Ascending aorta (tissue), 2 donors: ENCODE data around the gene TNRC18. TPM values are rescaled to one million over a fixed set of nuclear protein-coding genes. Genes with fewer than 3 reads are reported as not detected.
"Not testable (repeated sequence)": the region's sequence is repeated elsewhere in the genome, so short reads cannot be mapped to it uniquely, and the experiment has no call there.

Source experiments
- DNase-seq, 2 donors: peaks; one replicate each; pipeline ENCODE4 v3.0.0-alpha.2; 2019; ENCODE audit warnings: low spot score in 2 of 2
- H3K27ac ChIP-seq, 2 donors: fragments of 200-600 bp; sonication (generic); one replicate each; pipeline ENCODE4 v1.5.1; 2016 to 2017; ENCODE audit warnings: mild to moderate bottlenecking in 1 of 2
- H3K27me3 ChIP-seq: fragments of 200-600 bp; sonication (generic); one replicate; pipeline ENCODE4 v1.5.1; 2017
- H3K36me3 ChIP-seq, 2 donors: fragments of 200-600 bp; sonication (generic); one replicate each; pipeline ENCODE4 v1.5.1; 2016
- H3K4me1 ChIP-seq, 2 donors: fragments of 200-600 bp; sonication (generic); one replicate each; pipeline ENCODE4 v1.5.1; 2016 to 2017; ENCODE audit warnings: mild to moderate bottlenecking in 1 of 2
- H3K4me3 ChIP-seq, 2 donors: fragments of 200-600 bp; sonication (generic); one replicate each; pipeline ENCODE4 v1.5.1; 2016 to 2017; ENCODE audit warnings: mild to moderate bottlenecking in 1 of 2
- H3K9me3 ChIP-seq, 2 donors: fragments of 200-600 bp; sonication (generic); one replicate each; pipeline ENCODE4 v1.5.1; 2016
- CTCF ChIP-seq, 3 experiments: fragments of 200-600 bp in 2 of 3; fragments of 450-650 bp in 1 of 3; sonication (generic) in 2 of 3; IDR thresholded peaks; one replicate each; pipeline ENCODE4 v1.5.1; 2016 to 2019; ENCODE audit warnings: antibody characterized with exemption in 3 of 3, mild to moderate bottlenecking in 1 of 3, moderate library complexity in 1 of 3
- intact Hi-C: fragments of 100-400 bp; cut with DNase I; formaldehyde crosslinking; loops from one replicate; pipeline ENCODE4 v1.15.1; 2023
- total RNA-seq: library from RNA; depleted of rRNA; stranded (reverse); fragments of >200 nt; gene quantifications from one replicate; pipeline ENCODE4 v1.1.0, GENCODE V29; 2016

The TNRC18 gene, protein sequence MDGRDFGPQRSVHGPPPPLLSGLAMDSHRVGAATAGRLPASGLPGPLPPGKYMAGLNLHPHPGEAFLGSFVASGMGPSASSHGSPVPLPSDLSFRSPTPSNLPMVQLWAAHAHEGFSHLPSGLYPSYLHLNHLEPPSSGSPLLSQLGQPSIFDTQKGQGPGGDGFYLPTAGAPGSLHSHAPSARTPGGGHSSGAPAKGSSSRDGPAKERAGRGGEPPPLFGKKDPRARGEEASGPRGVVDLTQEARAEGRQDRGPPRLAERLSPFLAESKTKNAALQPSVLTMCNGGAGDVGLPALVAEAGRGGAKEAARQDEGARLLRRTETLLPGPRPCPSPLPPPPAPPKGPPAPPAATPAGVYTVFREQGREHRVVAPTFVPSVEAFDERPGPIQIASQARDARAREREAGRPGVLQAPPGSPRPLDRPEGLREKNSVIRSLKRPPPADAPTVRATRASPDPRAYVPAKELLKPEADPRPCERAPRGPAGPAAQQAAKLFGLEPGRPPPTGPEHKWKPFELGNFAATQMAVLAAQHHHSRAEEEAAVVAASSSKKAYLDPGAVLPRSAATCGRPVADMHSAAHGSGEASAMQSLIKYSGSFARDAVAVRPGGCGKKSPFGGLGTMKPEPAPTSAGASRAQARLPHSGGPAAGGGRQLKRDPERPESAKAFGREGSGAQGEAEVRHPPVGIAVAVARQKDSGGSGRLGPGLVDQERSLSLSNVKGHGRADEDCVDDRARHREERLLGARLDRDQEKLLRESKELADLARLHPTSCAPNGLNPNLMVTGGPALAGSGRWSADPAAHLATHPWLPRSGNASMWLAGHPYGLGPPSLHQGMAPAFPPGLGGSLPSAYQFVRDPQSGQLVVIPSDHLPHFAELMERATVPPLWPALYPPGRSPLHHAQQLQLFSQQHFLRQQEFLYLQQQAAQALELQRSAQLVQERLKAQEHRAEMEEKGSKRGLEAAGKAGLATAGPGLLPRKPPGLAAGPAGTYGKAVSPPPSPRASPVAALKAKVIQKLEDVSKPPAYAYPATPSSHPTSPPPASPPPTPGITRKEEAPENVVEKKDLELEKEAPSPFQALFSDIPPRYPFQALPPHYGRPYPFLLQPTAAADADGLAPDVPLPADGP (N-terminal part only)
- 240 TPM for total RNA-seq

GRCh38 chr7:5423306-5423975 lies at the start of gene TNRC18:
TSS of gene TNRC18 (minus strand) at chr7:5423834. CDS start at chr7:5421246, 2,588 bp downstream.
- H3K9me3 ChIP-seq: no peaks in the 10 kb centered on the region
- peaks cover 0 to 6% of the 10 kb centered on the region in 2 donors for H3K36me3 ChIP-seq
- H3K4me1 ChIP-seq: peaks cover 4 to 9% of the 10 kb centered on the region in 2 donors
- peak in 1 of 2 donors; percentile 76 for DNase-seq
- peak within 1 kb of the TSS; percentile 95 to 100 for H3K27ac ChIP-seq
- H3K4me3 ChIP-seq: peak within 1 kb of the TSS; percentile 82 to 84
- no peaks in the 10 kb centered on the region for H3K27me3 ChIP-seq
- intact Hi-C loops: no loop called here
- TF ChIP-seq CTCF (IDR thresholded peaks at IDR 0.05): no peak

- Histone ChIP-seq H3K36me3 (no peaks in the 10 kb centered on the region), H3K27ac (no peak overlapping the region), H3K4me3 (no peak overlapping the region), H3K4me1 (peaks cover 0 to 3% of the 10 kb centered on the region in 2 donors), H3K9me3 (peaks cover 0 to 7% of the 10 kb centered on the region in 2 donors), H3K27me3 (no peaks in the 10 kb centered on the region)
- intact Hi-C loops: no loop called here
- no peak for TF ChIP-seq CTCF (IDR thresholded peaks at IDR 0.05)
- no peak for DNase-seq
These were observed 49.0 kb upstream of the TNRC18 start for GRCh38 chr7:5472432-5473315.

GRCh38 chr7:5471623-5472022 lies 48.0 kb upstream of the TNRC18 start:
- H3K36me3 ChIP-seq, H3K27ac ChIP-seq, H3K4me1 ChIP-seq, H3K9me3 ChIP-seq, DNase-seq, H3K4me3 ChIP-seq, intact Hi-C loops, H3K27me3 ChIP-seq: not testable (repeated sequence)

DNA sequence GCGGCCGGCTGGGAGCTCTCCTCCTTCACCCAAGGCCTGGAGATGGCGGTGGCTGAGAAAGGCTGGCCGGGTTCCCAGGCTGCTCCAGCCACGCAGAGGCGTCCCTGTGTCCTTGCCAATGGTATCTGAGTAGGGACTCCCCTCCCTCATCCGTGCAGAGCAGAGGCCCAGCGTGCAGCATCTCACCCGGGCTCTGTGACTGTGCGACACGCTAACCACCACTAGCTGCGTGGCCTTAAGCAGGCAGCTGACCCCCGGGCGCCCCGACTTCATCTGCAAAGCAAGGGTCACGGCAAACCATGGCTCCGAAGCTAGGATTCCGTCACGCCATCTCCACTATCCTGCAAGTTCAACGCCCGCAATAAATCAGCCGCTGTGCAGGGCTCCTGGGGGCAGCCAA lies 47.2 kb upstream of the TNRC18 start:
- peaks cover 0 to 7% of the 10 kb centered on the region in 2 donors for H3K9me3 ChIP-seq
- H3K4me3 ChIP-seq: no peak overlapping the region
- no peak for TF ChIP-seq CTCF (IDR thresholded peaks at IDR 0.05)
- H3K27ac ChIP-seq: no peak overlapping the region
- no peak for DNase-seq
- peaks cover 0 to 2% of the 10 kb centered on the region in 2 donors for H3K4me1 ChIP-seq
- H3K27me3 ChIP-seq: no peaks in the 10 kb centered on the region
- no peaks in the 10 kb centered on the region for H3K36me3 ChIP-seq
- intact Hi-C loops: no loop called here

DNA sequence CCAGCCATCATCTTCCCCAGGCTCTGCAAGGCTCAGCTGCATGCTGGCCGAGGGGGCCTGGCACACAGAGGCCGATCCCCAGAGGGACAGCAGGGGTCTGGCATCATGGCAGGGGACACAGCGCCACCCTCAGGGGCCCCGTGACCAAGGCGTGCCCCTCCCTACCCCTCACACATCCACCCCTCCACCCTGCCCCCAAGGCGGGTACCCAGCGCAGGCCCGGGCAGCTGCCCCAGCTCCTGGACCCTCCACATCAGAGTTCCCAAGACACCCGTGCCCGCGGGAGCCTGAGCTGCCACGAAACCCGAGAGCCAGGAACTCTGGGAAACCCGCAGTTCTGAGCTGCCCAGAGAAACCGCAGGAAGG lies 46.5 kb upstream of the TNRC18 start:
- H3K9me3 ChIP-seq: peaks cover 0 to 7% of the 10 kb centered on the region in 2 donors
- H3K4me1 ChIP-seq: peaks cover 0 to 2% of the 10 kb centered on the region in 2 donors
- no peak for DNase-seq
- no peak overlapping the region for H3K27ac ChIP-seq
- H3K27me3 ChIP-seq: no peaks in the 10 kb centered on the region
- no peaks in the 10 kb centered on the region for H3K36me3 ChIP-seq
- H3K4me3 ChIP-seq: no peak overlapping the region
- TF ChIP-seq CTCF (IDR thresholded peaks at IDR 0.05): no peak
- intact Hi-C loops: no loop called here
